ENCODE measurements around the gene NSUN7.

The NSUN7 gene

DNA sequence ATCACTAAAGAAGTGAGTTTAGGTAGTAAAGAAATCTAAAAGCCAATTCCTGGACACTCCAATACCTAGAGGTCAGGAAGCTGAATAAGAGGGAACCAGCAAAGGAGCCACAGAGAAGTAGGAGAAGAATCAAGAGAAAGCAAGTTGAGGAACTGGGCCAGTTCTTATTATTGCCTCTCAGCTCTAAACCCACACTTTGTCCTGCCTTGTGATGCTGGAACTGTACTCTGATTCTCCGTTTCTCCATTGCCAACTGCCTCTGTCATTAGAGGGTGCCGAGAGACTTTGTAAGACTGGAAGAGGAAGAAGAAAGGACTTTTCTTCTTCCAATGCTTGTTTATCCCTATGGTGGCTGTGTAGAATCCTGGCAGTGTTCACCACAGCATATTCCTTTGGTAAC is 38.6 kb downstream of the NSUN7 start:
- Histone ChIP-seq H3K9me2 (replicated peaks; ENCODE audit: low read depth, low read length) (no peaks in the 10 kb centered on the region), H3K4me2 (ENCODE audit: low read depth, low read length, poor library complexity, severe bottlenecking) (no peak overlapping the region), H3K4me3 (ENCODE audit: low read length, poor library complexity, severe bottlenecking) (no peak overlapping the region), H3K79me2 (ENCODE audit: insufficient read depth, low read length) (no peaks in the 10 kb centered on the region), H3F3A (ENCODE audit: low read depth) (no peaks in the 10 kb centered on the region), H3K36me3 (ENCODE audit: insufficient read depth, low read length) (no peaks in the 10 kb centered on the region), H3K9me3 (ENCODE audit: insufficient read depth, low read depth, low read length) (no peaks in the 10 kb centered on the region), H3K9ac (ENCODE audit: low read depth, low read length, poor library complexity, severe bottlenecking) (no peak overlapping the region), H4K20me1 (ENCODE audit: insufficient read depth, low read length, poor library complexity, severe bottlenecking) (no peaks in the 10 kb centered on the region), H3K27me3 (ENCODE audit: insufficient read depth, low read length, poor library complexity, severe bottlenecking) (no peaks in the 10 kb centered on the region), H3K4me1 (ENCODE audit: insufficient read depth, low read length, poor library complexity, severe bottlenecking) (no peaks in the 10 kb centered on the region), H2AFZ (ENCODE audit: low read length) (peak overlapping the region; percentile 55)
- TF ChIP-seq, protein P1, sequence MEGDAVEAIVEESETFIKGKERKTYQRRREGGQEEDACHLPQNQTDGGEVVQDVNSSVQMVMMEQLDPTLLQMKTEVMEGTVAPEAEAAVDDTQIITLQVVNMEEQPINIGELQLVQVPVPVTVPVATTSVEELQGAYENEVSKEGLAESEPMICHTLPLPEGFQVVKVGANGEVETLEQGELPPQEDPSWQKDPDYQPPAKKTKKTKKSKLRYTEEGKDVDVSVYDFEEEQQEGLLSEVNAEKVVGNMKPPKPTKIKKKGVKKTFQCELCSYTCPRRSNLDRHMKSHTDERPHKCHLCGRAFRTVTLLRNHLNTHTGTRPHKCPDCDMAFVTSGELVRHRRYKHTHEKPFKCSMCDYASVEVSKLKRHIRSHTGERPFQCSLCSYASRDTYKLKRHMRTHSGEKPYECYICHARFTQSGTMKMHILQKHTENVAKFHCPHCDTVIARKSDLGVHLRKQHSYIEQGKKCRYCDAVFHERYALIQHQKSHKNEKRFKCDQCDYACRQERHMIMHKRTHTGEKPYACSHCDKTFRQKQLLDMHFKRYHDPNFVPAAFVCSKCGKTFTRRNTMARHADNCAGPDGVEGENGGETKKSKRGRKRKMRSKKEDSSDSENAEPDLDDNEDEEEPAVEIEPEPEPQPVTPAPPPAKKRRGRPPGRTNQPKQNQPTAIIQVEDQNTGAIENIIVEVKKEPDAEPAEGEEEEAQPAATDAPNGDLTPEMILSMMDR (conservative IDR thresholded peaks at IDR 0.05; ENCODE audit: low read length): no peak
- TF ChIP-seq EZH2phosphoT487 (IDR thresholded peaks at IDR 0.05; ENCODE audit: borderline replicate concordance): no peak

DNA sequence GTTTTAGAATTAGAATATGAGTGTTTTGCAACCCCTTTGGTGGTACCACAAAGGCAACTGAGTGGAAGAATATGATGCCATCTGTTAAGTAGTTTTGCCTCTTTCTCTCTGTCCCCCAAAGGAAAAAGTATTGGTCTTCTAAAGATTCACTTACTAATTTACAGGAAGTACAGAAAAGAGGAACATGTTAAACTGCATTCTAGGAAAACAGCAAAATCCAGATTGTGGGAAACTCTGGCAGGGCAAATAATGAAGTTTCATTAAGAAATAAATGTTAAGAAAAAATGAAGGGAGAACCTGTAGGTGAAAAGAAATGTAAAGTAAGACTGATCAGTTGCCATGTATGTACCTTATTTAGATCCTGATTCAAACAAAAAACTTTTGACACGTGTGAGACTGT is 39.3 kb downstream of the NSUN7 start:
- no peaks in the 10 kb centered on the region for H4K20me1 ChIP-seq (ENCODE audit: insufficient read depth, low read length, poor library complexity, severe bottlenecking)
- no peak overlapping the region for H3K4me2 ChIP-seq (ENCODE audit: low read depth, low read length, poor library complexity, severe bottlenecking)
- H3K9ac ChIP-seq (ENCODE audit: low read depth, low read length, poor library complexity, severe bottlenecking): no peak overlapping the region
- H3F3A ChIP-seq (ENCODE audit: low read depth): no peaks in the 10 kb centered on the region
- no peaks in the 10 kb centered on the region for H3K9me3 ChIP-seq (ENCODE audit: insufficient read depth, low read depth, low read length)
- no peaks in the 10 kb centered on the region for H3K27me3 ChIP-seq (ENCODE audit: insufficient read depth, low read length, poor library complexity, severe bottlenecking)
- TF ChIP-seq, protein P1 (conservative IDR thresholded peaks at IDR 0.05; ENCODE audit: low read length): no peak
- no peak for TF ChIP-seq EZH2phosphoT487 (IDR thresholded peaks at IDR 0.05; ENCODE audit: borderline replicate concordance)
- no peak overlapping the region for H3K4me3 ChIP-seq (ENCODE audit: low read length, poor library complexity, severe bottlenecking)
- no peaks in the 10 kb centered on the region for H3K79me2 ChIP-seq (ENCODE audit: insufficient read depth, low read length)
- no peaks in the 10 kb centered on the region for H3K36me3 ChIP-seq (ENCODE audit: insufficient read depth, low read length)
- no peaks in the 10 kb centered on the region for H3K4me1 ChIP-seq (ENCODE audit: insufficient read depth, low read length, poor library complexity, severe bottlenecking)
- peak overlapping the region; percentile 55 for H2AFZ ChIP-seq (ENCODE audit: low read length)
- H3K9me2 ChIP-seq (replicated peaks; ENCODE audit: low read depth, low read length): no peaks in the 10 kb centered on the region

DNA sequence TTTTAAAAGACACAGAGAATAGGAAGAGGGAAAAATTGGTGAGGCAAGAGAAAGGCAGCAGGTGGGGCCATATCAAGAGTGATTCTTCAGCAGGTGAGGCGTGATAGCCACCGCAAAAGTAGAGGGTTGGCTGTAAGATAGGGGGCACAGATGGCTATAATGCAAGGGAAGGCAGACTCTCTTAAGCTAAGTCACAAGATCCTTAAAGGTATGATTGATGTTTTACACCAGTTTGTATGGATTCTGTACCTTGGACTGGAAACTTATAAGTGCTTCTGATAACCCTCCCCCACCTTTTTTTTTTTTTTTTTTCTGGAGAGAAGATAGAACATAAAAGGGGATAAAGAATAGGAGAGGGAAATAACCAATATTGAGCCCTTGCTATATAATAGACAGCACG is 40.0 kb downstream of the NSUN7 start:
- Histone ChIP-seq H3K79me2 (ENCODE audit: insufficient read depth, low read length) (no peaks in the 10 kb centered on the region), H3K9ac (ENCODE audit: low read depth, low read length, poor library complexity, severe bottlenecking) (no peak overlapping the region), H3K4me1 (ENCODE audit: insufficient read depth, low read length, poor library complexity, severe bottlenecking) (no peaks in the 10 kb centered on the region), H3F3A (ENCODE audit: low read depth) (no peaks in the 10 kb centered on the region), H3K36me3 (ENCODE audit: insufficient read depth, low read length) (no peaks in the 10 kb centered on the region), H3K9me3 (ENCODE audit: insufficient read depth, low read depth, low read length) (no peaks in the 10 kb centered on the region), H3K27me3 (ENCODE audit: insufficient read depth, low read length, poor library complexity, severe bottlenecking) (no peaks in the 10 kb centered on the region), H4K20me1 (ENCODE audit: insufficient read depth, low read length, poor library complexity, severe bottlenecking) (no peaks in the 10 kb centered on the region), H3K9me2 (replicated peaks; ENCODE audit: low read depth, low read length) (no peaks in the 10 kb centered on the region), H2AFZ (ENCODE audit: low read length) (no peak overlapping the region), H3K4me2 (ENCODE audit: low read depth, low read length, poor library complexity, severe bottlenecking) (no peak overlapping the region), H3K4me3 (ENCODE audit: low read length, poor library complexity, severe bottlenecking) (no peak overlapping the region)
- no peak for TF ChIP-seq EZH2phosphoT487 (IDR thresholded peaks at IDR 0.05; ENCODE audit: borderline replicate concordance)
- TF ChIP-seq, protein P1 (conservative IDR thresholded peaks at IDR 0.05; ENCODE audit: low read length): no peak

Data from Loucy (cell line).